GM23338 (cell line): ENCODE measurements around the gene ASAP2. TPM values are rescaled to one million over a fixed set of nuclear protein-coding genes. Genes with fewer than 3 reads are reported as not detected.
A peak's percentile ranks its signal among the peaks of the same experiment; 100 is the strongest.

Source experiments
- ATAC-seq: fragments of 200-7000 bp; cut with Tn5 transposase; 3 replicates; pipeline ENCODE4 v1.9.1; 2020
- DNase-seq: peaks from one replicate; pipeline ENCODE4 v3.0.0-alpha.2; 2015; ENCODE audit warnings: low spot score
- H2AFZ ChIP-seq: fragments of 200-600 bp; sonication (generic); 2 replicates; pipeline ENCODE4 v1.8.0; 2016; ENCODE audit warnings: antibody characterized with exemption, mild to moderate bottlenecking, moderate library complexity
- H3F3A ChIP-seq: fragments of 200-600 bp; sonication (generic); replicated peaks from 2 replicates; pipeline ENCODE4 v1.8.0; 2017; ENCODE audit warnings: antibody characterized with exemption, mixed run types, low read depth
- H3K27ac ChIP-seq: fragments of 200-600 bp; sonication (generic); 2 replicates; pipeline ENCODE4 v1.6.1; 2016; ENCODE audit warnings: low read depth
- H3K27me3 ChIP-seq: fragments of 200-600 bp; sonication (generic); 2 replicates; pipeline ENCODE4 v1.8.0; 2016; ENCODE audit warnings: mild to moderate bottlenecking, mixed run types, moderate library complexity; ENCODE audit not compliant: insufficient read depth
- H3K36me3 ChIP-seq: fragments of 200-600 bp; sonication (generic); 2 replicates; pipeline ENCODE4 v1.8.0; 2016; ENCODE audit warnings: mild to moderate bottlenecking; ENCODE audit not compliant: insufficient read depth
- H3K4me1 ChIP-seq: fragments of 200-600 bp; sonication (generic); 2 replicates; pipeline ENCODE4 v1.8.0; 2016; ENCODE audit warnings: mild to moderate bottlenecking, moderate library complexity; ENCODE audit not compliant: insufficient read depth
- H3K4me2 ChIP-seq: fragments of 200-600 bp; sonication (generic); 2 replicates; pipeline ENCODE4 v1.7.1; 2017; ENCODE audit warnings: mixed run types
- H3K4me3 ChIP-seq: fragments of 200-600 bp; sonication (generic); 2 replicates; pipeline ENCODE4 v1.6.1; 2016; ENCODE audit warnings: mixed run types
- H3K79me2 ChIP-seq: fragments of 200-600 bp; sonication (generic); replicated peaks from 2 replicates; pipeline ENCODE4 v1.8.0; 2017; ENCODE audit warnings: mild to moderate bottlenecking; ENCODE audit not compliant: insufficient read depth
- H3K9me2 ChIP-seq: fragments of 200-600 bp; sonication (generic); 2 replicates; pipeline ENCODE4 v1.8.0; 2017; ENCODE audit not compliant: insufficient read depth
- H4K20me1 ChIP-seq: fragments of 200-600 bp; sonication (generic); replicated peaks from 2 replicates; pipeline ENCODE4 v1.8.0; 2017; ENCODE audit warnings: mild to moderate bottlenecking; ENCODE audit not compliant: insufficient read depth
- H3K27ac Mint-ChIP-seq: 2 replicates; pipeline ENCODE4 v1.8.0; 2020; ENCODE audit warnings: inconsistent platforms, mild to moderate bottlenecking, moderate library complexity, mixed read lengths
- H3K27me3 Mint-ChIP-seq: 3 replicates; pipeline ENCODE4 v1.8.0; 2022; ENCODE audit warnings: low read depth, mild to moderate bottlenecking, moderate library complexity, mixed read lengths, inconsistent platforms; ENCODE audit not compliant: insufficient read depth, poor library complexity
- H3K36me3 Mint-ChIP-seq: 3 replicates; pipeline ENCODE4 v1.8.0; 2021; ENCODE audit warnings: low read depth, mild to moderate bottlenecking, inconsistent platforms, moderate library complexity, mixed read lengths
- H3K4me1 Mint-ChIP-seq: 3 replicates; pipeline ENCODE4 v1.8.0; 2020; ENCODE audit warnings: mild to moderate bottlenecking, inconsistent platforms, mixed read lengths
- H3K4me3 Mint-ChIP-seq: 3 replicates; pipeline ENCODE4 v1.8.0; 2021; ENCODE audit warnings: moderate library complexity, mild to moderate bottlenecking, inconsistent platforms, mixed read lengths
- H3K9me3 Mint-ChIP-seq: 3 replicates; pipeline ENCODE4 v1.8.0; 2020; ENCODE audit warnings: moderate library complexity, mild to moderate bottlenecking, inconsistent platforms, mixed read lengths
- CREB1 ChIP-seq: fragments of 250-450 bp; sonication (Bioruptor Pico); IDR thresholded peaks from 2 replicates; pipeline ENCODE4 v1.5.0; 2020; ENCODE audit warnings: low read depth, mild to moderate bottlenecking, moderate library complexity
- EZH2phosphoT487 ChIP-seq: fragments of 200-600 bp; sonication (generic); IDR thresholded peaks from one replicate; pipeline ENCODE4 v1.8.1; 2018; ENCODE audit warnings: antibody characterized with exemption; ENCODE audit not compliant: unreplicated experiment
- JUNB ChIP-seq: IDR thresholded peaks from one replicate; pipeline ENCODE4 v1.6.1; 2016; ENCODE audit warnings: antibody characterized with exemption; ENCODE audit not compliant: unreplicated experiment
- POLR2AphosphoS5 ChIP-seq: IDR thresholded peaks from 2 replicates; pipeline ENCODE4 v1.6.1; 2016; ENCODE audit warnings: antibody characterized with exemption, low read depth
- STAT1 ChIP-seq: IDR thresholded peaks from one replicate; pipeline ENCODE4 v1.6.1; 2016; ENCODE audit warnings: antibody characterized with exemption; ENCODE audit not compliant: unreplicated experiment
- ZNF114 ChIP-seq: fragments of 250-450 bp; sonication (Bioruptor Pico); IDR thresholded peaks from 2 replicates; pipeline ENCODE4 v1.5.0; 2020; ENCODE audit warnings: mild to moderate bottlenecking, moderate library complexity
- ZNF331 ChIP-seq: fragments of 250-450 bp; sonication (Bioruptor Pico); IDR thresholded peaks from 2 replicates; pipeline ENCODE4 v1.5.0; 2020; ENCODE audit warnings: low read depth, mild to moderate bottlenecking, moderate library complexity
- polyA plus RNA-seq: library from polyadenylated mRNA; unstranded; fragments of >200 nt; fragmentation: Nextera tagmentation; extraction: Ambion mirVana; gene quantifications from 2 replicates; pipeline ENCODE4 v1.2.1, GENCODE V29; 2016
- total RNA-seq: library from RNA; depleted of rRNA; stranded (reverse); fragments of >200 nt; shearing (Covaris generic); gene quantifications from 2 replicates; pipeline ENCODE4 v1.2.3, GENCODE V29; 2014
- TF ChIP-seq, protein P1 (sequence below): IDR thresholded peaks from 2 replicates; pipeline ENCODE4 v1.6.1; 2016; ENCODE audit warnings: antibody characterized with exemption
- TF ChIP-seq, protein P2 (sequence below), 2 experiments: fragments of 200-600 bp in 1 of 2; sonication (generic) in 1 of 2; conservative IDR thresholded peaks; 2 replicates each; pipeline versions ENCODE4 v1.5.1 to v1.6.1; 2016 to 2017; ENCODE audit warnings: antibody characterized with exemption in 2 of 2, low read depth in 2 of 2, mild to moderate bottlenecking in 2 of 2, moderate library complexity in 1 of 2

Gene ASAP2
- total and polyA plus RNA-seq, 2 experiments from 2014 or later, result 2.6 to 15.6 TPM

DNA sequence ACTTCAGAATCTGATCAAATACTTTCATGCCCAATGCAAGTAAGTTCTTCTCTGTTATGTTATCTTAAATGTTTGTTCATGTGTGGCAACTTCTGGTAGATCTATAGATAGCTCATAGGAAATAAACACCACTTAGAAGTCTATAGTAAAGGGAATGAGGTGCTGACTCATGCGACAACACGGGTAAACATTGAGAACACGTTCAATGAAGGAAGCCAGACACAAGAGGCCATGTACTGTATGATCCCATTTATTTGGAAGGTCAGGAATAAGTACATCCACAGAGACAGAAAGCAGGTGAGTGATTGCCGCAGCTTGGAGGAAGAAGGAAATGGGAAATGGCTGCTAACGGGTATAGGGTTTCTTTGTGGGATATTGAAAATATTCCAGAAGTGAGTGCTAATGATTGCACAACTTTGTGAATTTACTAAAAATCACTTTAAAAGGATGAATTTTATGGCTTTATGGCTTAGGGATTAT is 121.3 kb downstream of the ASAP2 start:
- Histone ChIP-seq H3K27ac (no peak overlapping the region), H3F3A (no peaks in the 10 kb centered on the region), H2AFZ (no peak overlapping the region), H3K27me3 (no peaks in the 10 kb centered on the region), H3K4me1 (peaks cover 11% of the 10 kb centered on the region), H3K36me3 (no peaks in the 10 kb centered on the region), H3K9me2 (no peaks in the 10 kb centered on the region), H4K20me1 (no peaks in the 10 kb centered on the region; the same call in 1 of the 2 replicates), H3K4me3 (no peak overlapping the region), H3K4me2 (no peak overlapping the region), H3K79me2 (no peaks in the 10 kb centered on the region)
- no peak for TF ChIP-seq ZNF331
- TF ChIP-seq POLR2AphosphoS5, result no peak
- TF ChIP-seq JUNB, result no peak
- TF ChIP-seq STAT1, result no peak
- no peak for TF ChIP-seq ZNF114 (CRISPR knock-in tag)
- TF ChIP-seq EZH2phosphoT487, result no peak
- no peak for TF ChIP-seq CREB1 (CRISPR knock-in tag)
- ATAC-seq (no peak), DNase-seq (no peak)
- Mint-ChIP-seq H3K9me3 (no peaks in the 10 kb centered on the region), H3K4me1 (peaks cover 17% of the 10 kb centered on the region), H3K27ac (peak overlapping the region; percentile 81; the same call in 1 of the 2 replicates), H3K36me3 (peaks cover 21% of the 10 kb centered on the region), H3K4me3 (no peak overlapping the region), H3K27me3 (peaks cover 6% of the 10 kb centered on the region)

DNA sequence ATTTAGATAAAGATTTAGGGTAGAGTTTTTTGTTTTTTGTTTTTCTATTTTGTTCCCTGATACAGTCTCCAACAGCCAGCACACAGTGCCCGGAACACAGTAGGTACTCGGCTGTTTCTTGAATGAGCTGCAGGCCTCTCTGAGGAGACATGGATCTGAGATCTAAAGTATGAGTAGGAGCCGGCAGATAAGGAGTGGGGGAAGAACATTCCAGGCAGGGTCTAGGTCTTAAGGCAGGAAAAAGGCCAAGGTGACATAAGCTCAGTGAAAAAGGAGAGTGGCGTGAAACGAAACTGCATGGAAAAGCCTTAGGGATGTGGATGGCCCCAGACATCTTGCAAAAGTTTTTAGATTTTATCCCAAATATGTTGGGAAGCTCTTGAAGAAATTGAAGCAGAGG is 122.3 kb downstream of the ASAP2 start:
- Mint-ChIP-seq H3K4me3 (no peak overlapping the region), H3K36me3 (peaks cover 12% of the 10 kb centered on the region), H3K27ac (peak overlapping the region; percentile 52; the same call in 1 of the 2 replicates), H3K27me3 (peaks cover 5% of the 10 kb centered on the region), H3K9me3 (no peaks in the 10 kb centered on the region), H3K4me1 (peaks cover 17% of the 10 kb centered on the region)
- Histone ChIP-seq H3K36me3 (no peaks in the 10 kb centered on the region), H2AFZ (no peak overlapping the region), H3F3A (no peaks in the 10 kb centered on the region), H3K4me2 (no peak overlapping the region), H3K27ac (0 out of 2 replicates have a peak overlapping the region, but pooled peaks have one; percentile 5), H3K27me3 (no peaks in the 10 kb centered on the region), H3K9me2 (no peaks in the 10 kb centered on the region), H3K79me2 (no peaks in the 10 kb centered on the region), H4K20me1 (no peaks in the 10 kb centered on the region; the same call in 1 of the 2 replicates), H3K4me3 (no peak overlapping the region), H3K4me1 (peaks cover 11% of the 10 kb centered on the region)
- ATAC-seq, result no peak
- TF ChIP-seq STAT1, result no peak
- TF ChIP-seq, protein P1, sequence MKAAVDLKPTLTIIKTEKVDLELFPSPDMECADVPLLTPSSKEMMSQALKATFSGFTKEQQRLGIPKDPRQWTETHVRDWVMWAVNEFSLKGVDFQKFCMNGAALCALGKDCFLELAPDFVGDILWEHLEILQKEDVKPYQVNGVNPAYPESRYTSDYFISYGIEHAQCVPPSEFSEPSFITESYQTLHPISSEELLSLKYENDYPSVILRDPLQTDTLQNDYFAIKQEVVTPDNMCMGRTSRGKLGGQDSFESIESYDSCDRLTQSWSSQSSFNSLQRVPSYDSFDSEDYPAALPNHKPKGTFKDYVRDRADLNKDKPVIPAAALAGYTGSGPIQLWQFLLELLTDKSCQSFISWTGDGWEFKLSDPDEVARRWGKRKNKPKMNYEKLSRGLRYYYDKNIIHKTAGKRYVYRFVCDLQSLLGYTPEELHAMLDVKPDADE, result no peak
- no peak for TF ChIP-seq ZNF114 (CRISPR knock-in tag)
- TF ChIP-seq EZH2phosphoT487, result no peak
- TF ChIP-seq, protein P2, sequence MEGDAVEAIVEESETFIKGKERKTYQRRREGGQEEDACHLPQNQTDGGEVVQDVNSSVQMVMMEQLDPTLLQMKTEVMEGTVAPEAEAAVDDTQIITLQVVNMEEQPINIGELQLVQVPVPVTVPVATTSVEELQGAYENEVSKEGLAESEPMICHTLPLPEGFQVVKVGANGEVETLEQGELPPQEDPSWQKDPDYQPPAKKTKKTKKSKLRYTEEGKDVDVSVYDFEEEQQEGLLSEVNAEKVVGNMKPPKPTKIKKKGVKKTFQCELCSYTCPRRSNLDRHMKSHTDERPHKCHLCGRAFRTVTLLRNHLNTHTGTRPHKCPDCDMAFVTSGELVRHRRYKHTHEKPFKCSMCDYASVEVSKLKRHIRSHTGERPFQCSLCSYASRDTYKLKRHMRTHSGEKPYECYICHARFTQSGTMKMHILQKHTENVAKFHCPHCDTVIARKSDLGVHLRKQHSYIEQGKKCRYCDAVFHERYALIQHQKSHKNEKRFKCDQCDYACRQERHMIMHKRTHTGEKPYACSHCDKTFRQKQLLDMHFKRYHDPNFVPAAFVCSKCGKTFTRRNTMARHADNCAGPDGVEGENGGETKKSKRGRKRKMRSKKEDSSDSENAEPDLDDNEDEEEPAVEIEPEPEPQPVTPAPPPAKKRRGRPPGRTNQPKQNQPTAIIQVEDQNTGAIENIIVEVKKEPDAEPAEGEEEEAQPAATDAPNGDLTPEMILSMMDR (conservative IDR thresholded peaks at IDR 0.05; ENCODE audit: low read depth in 2 of 2), result no peak
- TF ChIP-seq POLR2AphosphoS5, result no peak
- DNase-seq, result no peak
